Measurements from ENCODE around the gene CNOT3. TPM values are rescaled to one million over a fixed set of nuclear protein-coding genes. Genes with fewer than 3 reads are reported as not detected.

Gene CNOT3
- total and polyA plus RNA-seq, 9 of the 15 experiments (the other 6 are each of a cell fraction or from before 2014, with no cell fraction given): 0.27 to 60.4 (median 9.9) TPM

DNA sequence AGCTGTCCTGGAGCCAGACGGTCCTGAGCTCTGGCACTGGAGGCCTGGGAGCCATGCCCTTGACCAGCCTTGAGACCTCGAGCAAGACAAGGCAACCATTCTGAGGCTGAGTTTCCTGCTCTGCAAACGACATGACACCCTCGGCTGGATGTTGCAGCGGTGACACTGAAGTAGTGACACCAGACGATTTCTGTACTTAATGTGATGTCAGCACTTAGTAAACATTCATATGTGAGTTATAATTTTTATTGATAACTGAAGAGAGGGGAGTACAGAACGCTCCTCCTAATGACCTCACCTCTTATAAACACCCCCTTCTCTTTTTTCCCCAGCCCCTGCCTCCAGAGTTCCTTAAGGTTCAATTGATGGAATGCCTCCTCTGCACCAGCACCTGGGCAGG lies 29.1 kb upstream of the CNOT3 start:
- DNase-seq (ENCODE audit: extremely low read depth in 1 of 4, low spot score in 3 of 4): peak in 1 of 4 experiments; percentile 4
- H3K4me1 ChIP-seq (replicated peaks in 1 of 2; ENCODE audit: control insufficient read depth in 2 of 2, insufficient read depth in 2 of 2, low read length in 2 of 2): peaks cover 0 to 22% of the 10 kb centered on the region in 2 experiments; a peak in 3 of 5 replicates
- H3K79me2 ChIP-seq (ENCODE audit: control insufficient read depth, insufficient read depth, low read length): peaks cover 15% of the 10 kb centered on the region
- no peaks in the 10 kb centered on the region for H3K9me1 ChIP-seq (ENCODE audit: control insufficient read depth, insufficient read depth, low read length)
- in situ Hi-C loops (cut with MboI): no loop called here
- no peak overlapping the region for H3K4me3 ChIP-seq
- no peak for FAIRE-seq
- BruUV-seq (replicated peaks): no TSS peak
- no peaks in the 10 kb centered on the region for H3K27me3 ChIP-seq (ENCODE audit: control insufficient read depth in 2 of 2, insufficient read depth in 2 of 2, low read length in 2 of 2)
- ChIA-PET POLR2A (no interaction called here), CTCF (ENCODE audit: low intra/inter-chr PET ratio) (no interaction called here)
- H4K20me1 ChIP-seq (replicated peaks; ENCODE audit: control insufficient read depth, insufficient read depth, low read length): peaks cover 3% of the 10 kb centered on the region; the same call in 1 of the 2 replicates
- no peak overlapping the region for H3K9ac ChIP-seq (ENCODE audit: insufficient read depth in 1 of 2, low read depth in 2 of 2, low read length in 2 of 2)
- TF ChIP-seq MAFF (IDR thresholded peaks at IDR 0.05; ENCODE audit: low read length) (0 out of 2 replicates have a peak, but pooled peaks have one; percentile 23), HDGF (IDR thresholded peaks at IDR 0.05) (no peak), ZNF316 (IDR thresholded peaks at IDR 0.05) (peak; percentile 50; the same call in 1 of the 2 replicates), CSDE1 (IDR thresholded peaks at IDR 0.05) (no peak)
- no peak overlapping the region for H3K4me2 ChIP-seq (ENCODE audit: insufficient read depth, low read length)
- intact Hi-C loops (cut with micrococcal nuclease): no loop called here
- no peaks in the 10 kb centered on the region for H3K9me3 ChIP-seq (replicated peaks; ENCODE audit: control insufficient read depth, insufficient read depth, low read depth, low read length)
- no peak for ATAC-seq
- WGBS (ENCODE audit: insufficient coverage, low coverage, missing lambda C conversion rate): 82% methylated on average over 6 of the region's 7 CpGs
- H3K36me3 ChIP-seq (ENCODE audit: control insufficient read depth, insufficient read depth, low read length): peaks cover 75% of the 10 kb centered on the region; the same call in 2 of the 3 replicates
- H3K27ac ChIP-seq (ENCODE audit: extremely low read depth, low read depth, low read length): no peak overlapping the region
- H2AFZ ChIP-seq (ENCODE audit: low read depth, low read length): no peak overlapping the region

DNA sequence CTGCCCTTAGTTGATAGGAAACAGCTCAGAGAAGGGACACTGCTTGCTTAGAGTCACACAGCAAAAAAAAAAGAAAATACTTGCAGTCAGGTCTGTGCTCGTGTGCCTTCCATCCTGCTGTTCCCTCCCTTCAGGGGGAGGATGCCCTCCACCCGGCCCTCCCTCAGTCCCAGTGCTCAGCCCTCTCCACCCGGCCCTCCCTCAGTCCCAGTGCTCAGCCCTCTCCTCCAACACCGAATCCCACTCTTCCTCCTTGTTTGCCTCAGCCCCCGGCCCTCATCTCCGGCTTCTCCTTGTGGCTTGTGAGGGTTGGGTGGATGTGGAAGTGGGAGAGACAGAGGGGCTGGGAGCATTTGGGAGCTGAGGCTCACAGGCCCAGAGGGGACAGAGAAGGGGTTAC lies 27.9 kb upstream of the CNOT3 start:
- Histone ChIP-seq H2AFZ (ENCODE audit: low read depth, low read length) (no peak overlapping the region), H3K4me2 (ENCODE audit: insufficient read depth, low read length) (no peak overlapping the region), H3K9me1 (ENCODE audit: control insufficient read depth, insufficient read depth, low read length) (no peaks in the 10 kb centered on the region), H3K4me3 (no peak overlapping the region), H3K27me3 (ENCODE audit: control insufficient read depth in 2 of 2, insufficient read depth in 2 of 2, low read length in 2 of 2) (no peaks in the 10 kb centered on the region), H3K9ac (ENCODE audit: insufficient read depth in 1 of 2, low read depth in 2 of 2, low read length in 2 of 2) (no peak overlapping the region; a peak in 1 of 4 replicates), H3K79me2 (ENCODE audit: control insufficient read depth, insufficient read depth, low read length) (peaks cover 9% of the 10 kb centered on the region), H3K36me3 (ENCODE audit: control insufficient read depth, insufficient read depth, low read length) (peaks cover 75% of the 10 kb centered on the region; the same call in 2 of the 3 replicates), H3K9me3 (replicated peaks; ENCODE audit: control insufficient read depth, insufficient read depth, low read depth, low read length) (no peaks in the 10 kb centered on the region), H4K20me1 (replicated peaks; ENCODE audit: control insufficient read depth, insufficient read depth, low read length) (peaks cover 3% of the 10 kb centered on the region; the same call in 1 of the 2 replicates), H3K4me1 (replicated peaks in 1 of 2; ENCODE audit: control insufficient read depth in 2 of 2, insufficient read depth in 2 of 2, low read length in 2 of 2) (peaks cover 0 to 20% of the 10 kb centered on the region in 2 experiments; a peak in 3 of 5 replicates), H3K27ac (ENCODE audit: extremely low read depth, low read depth, low read length) (no peak overlapping the region)
- no TSS peak for BruUV-seq (replicated peaks)
- POLR2A ChIA-PET: interaction anchor here (0.5 to 1.1 kb wide), 2 partner anchors 11 to 36 kb away, joined by 3 read pairs; no protein-coding TSS in a partner anchor
- ATAC-seq (peak; percentile 62), DNase-seq (ENCODE audit: extremely low read depth in 1 of 4, low spot score in 3 of 4) (peak in 2 of 4 experiments; percentile 49 to 56), FAIRE-seq (no peak)
- intact Hi-C loops (cut with micrococcal nuclease) (no loop called here), in situ Hi-C loops (cut with MboI) (no loop called here)
- TF ChIP-seq POLR2G (IDR thresholded peaks at IDR 0.05; ENCODE audit: low read depth, low read length): peak; percentile 52; the same call in 1 of the 2 replicates
- peak; percentile 50; the same call in 1 of the 2 replicates for TF ChIP-seq RBFOX2 (IDR thresholded peaks at IDR 0.05; ENCODE audit: low read depth, low read length)
- TF ChIP-seq ILF3 (IDR thresholded peaks at IDR 0.05; ENCODE audit: borderline replicate concordance): no peak
- CTCF ChIA-PET (ENCODE audit: low intra/inter-chr PET ratio): no interaction called here
- 93% methylated on average over 4 of the region's 6 CpGs for WGBS (ENCODE audit: insufficient coverage, low coverage, missing lambda C conversion rate)

All from K562 (cell line).